ENCODE measurements around the gene GARIN5B. TPM values are rescaled to one million over a fixed set of nuclear protein-coding genes. Genes with fewer than 3 reads are reported as not detected.

The GARIN5B gene
- total RNA-seq, 1 donor from 2014 or later, result not detected

DNA sequence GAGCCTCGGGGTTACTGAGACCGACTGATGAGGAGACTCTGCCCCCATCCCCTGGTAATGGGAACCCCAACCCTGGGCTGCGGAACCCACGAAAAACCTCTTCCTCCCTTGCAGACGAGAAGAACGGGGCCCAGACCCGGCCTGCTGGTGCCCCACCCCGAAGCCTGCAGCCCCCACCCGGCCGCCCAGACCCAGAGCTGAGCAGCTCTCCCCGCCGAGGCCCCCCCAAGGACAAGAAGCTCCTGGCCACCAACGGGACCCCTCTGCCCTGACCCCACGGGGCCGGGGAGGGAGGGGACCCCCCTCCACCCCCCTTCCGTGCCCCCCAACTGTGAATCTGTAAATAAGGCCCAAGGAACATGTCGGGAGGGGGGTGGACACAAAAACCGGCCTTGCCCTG, 51.3 kb downstream of the GARIN5B start:
- Histone ChIP-seq H3K4me1 (no peaks in the 10 kb centered on the region), H3K9me3 (replicated peaks) (peaks cover 5% of the 10 kb centered on the region), H3K27ac (replicated peaks) (no peak overlapping the region), H3K36me3 (no peaks in the 10 kb centered on the region), H3K27me3 (ENCODE audit: low read depth) (no peaks in the 10 kb centered on the region), H3K4me3 (no peak overlapping the region)
- no peak for DNase-seq
- TF ChIP-seq, protein P1, sequence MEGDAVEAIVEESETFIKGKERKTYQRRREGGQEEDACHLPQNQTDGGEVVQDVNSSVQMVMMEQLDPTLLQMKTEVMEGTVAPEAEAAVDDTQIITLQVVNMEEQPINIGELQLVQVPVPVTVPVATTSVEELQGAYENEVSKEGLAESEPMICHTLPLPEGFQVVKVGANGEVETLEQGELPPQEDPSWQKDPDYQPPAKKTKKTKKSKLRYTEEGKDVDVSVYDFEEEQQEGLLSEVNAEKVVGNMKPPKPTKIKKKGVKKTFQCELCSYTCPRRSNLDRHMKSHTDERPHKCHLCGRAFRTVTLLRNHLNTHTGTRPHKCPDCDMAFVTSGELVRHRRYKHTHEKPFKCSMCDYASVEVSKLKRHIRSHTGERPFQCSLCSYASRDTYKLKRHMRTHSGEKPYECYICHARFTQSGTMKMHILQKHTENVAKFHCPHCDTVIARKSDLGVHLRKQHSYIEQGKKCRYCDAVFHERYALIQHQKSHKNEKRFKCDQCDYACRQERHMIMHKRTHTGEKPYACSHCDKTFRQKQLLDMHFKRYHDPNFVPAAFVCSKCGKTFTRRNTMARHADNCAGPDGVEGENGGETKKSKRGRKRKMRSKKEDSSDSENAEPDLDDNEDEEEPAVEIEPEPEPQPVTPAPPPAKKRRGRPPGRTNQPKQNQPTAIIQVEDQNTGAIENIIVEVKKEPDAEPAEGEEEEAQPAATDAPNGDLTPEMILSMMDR (IDR thresholded peaks at IDR 0.05; ENCODE audit: borderline replicate concordance), result no peak
- intact Hi-C loops (cut with micrococcal nuclease), result no loop called here

DNA sequence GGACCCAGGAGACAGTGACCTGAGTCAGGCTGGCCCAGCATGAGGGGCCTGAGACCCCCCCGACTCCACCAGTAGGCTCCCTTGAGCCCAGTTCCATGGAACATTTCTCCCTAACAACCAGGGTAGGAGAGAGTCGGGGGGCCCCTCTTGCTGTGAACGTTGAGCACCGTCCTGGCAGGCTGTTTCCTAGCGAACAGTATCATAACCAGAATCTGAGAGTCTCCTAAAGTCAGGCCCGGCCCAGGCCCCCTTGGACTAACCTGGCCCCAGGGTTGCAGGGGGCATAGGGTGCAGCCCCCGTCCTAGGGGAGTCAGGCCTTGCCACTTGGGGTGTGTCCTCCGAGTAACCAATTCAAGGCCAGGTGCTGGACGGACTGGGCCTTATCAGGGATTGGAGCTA, 51.7 kb downstream of the GARIN5B start:
- Histone ChIP-seq H3K27me3 (ENCODE audit: low read depth) (no peaks in the 10 kb centered on the region), H3K9me3 (replicated peaks) (peaks cover 5% of the 10 kb centered on the region), H3K4me3 (no peak overlapping the region), H3K4me1 (no peaks in the 10 kb centered on the region), H3K36me3 (no peaks in the 10 kb centered on the region), H3K27ac (replicated peaks) (no peak overlapping the region)
- TF ChIP-seq, protein P1 (IDR thresholded peaks at IDR 0.05; ENCODE audit: borderline replicate concordance), result no peak
- intact Hi-C loops (cut with micrococcal nuclease), result no loop called here
- no peak for DNase-seq

DNA sequence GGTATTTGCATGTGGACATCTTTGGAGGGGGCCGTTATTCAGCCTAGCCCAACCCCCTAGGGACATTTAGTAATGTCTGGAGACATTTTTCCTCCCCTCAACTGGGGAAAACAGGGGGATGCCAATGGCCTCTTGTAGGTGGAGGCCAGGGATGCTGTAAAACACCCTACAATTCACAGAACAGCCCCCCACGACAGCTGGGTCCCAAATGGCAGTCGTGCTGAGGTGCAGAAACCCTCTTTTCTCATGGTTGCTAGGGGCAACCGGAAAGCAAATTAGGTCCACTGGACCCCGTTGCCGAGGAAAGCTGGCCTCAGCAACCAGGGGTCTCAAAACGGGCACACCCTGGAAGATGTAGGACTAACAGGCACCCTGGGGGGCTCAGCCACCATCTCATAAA, 52.6 kb downstream of the GARIN5B start:
- H3K4me1 ChIP-seq, result no peaks in the 10 kb centered on the region
- TF ChIP-seq, protein P1 (IDR thresholded peaks at IDR 0.05; ENCODE audit: borderline replicate concordance), result no peak
- intact Hi-C loops (cut with micrococcal nuclease), result no loop called here
- no peaks in the 10 kb centered on the region for H3K36me3 ChIP-seq
- peaks cover 5% of the 10 kb centered on the region for H3K9me3 ChIP-seq (replicated peaks)
- H3K27ac ChIP-seq (replicated peaks), result no peak overlapping the region
- no peak for DNase-seq
- H3K4me3 ChIP-seq, result no peak overlapping the region
- no peaks in the 10 kb centered on the region for H3K27me3 ChIP-seq (ENCODE audit: low read depth)

DNA sequence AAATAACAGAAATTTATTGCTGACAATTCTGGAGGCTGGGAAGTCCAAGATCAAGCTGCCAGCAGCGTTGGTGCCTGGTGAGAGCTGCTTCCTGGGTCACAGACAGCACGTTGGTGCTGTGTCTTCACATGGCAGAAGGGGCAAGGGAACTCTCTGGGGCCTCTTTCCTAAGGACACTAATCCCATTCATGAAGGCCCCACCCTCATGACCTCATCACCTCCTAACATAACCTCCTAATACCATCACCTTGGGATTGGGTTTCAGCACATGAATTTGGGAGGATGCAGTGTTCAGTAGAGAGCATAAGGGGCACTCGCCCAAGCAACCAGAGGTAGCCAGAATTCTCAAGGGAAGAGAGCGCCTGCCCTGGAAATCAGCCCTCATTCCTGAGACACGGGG, 53.6 kb downstream of the GARIN5B start:
- no peak overlapping the region for H3K27ac ChIP-seq (replicated peaks)
- no peaks in the 10 kb centered on the region for H3K36me3 ChIP-seq
- H3K27me3 ChIP-seq (ENCODE audit: low read depth), result no peaks in the 10 kb centered on the region
- no peak overlapping the region for H3K4me3 ChIP-seq
- DNase-seq, result no peak
- intact Hi-C loops (cut with micrococcal nuclease), result no loop called here
- H3K9me3 ChIP-seq (replicated peaks), result peaks cover 5% of the 10 kb centered on the region
- TF ChIP-seq, protein P1 (IDR thresholded peaks at IDR 0.05; ENCODE audit: borderline replicate concordance), result no peak
- H3K4me1 ChIP-seq, result no peaks in the 10 kb centered on the region

DNA sequence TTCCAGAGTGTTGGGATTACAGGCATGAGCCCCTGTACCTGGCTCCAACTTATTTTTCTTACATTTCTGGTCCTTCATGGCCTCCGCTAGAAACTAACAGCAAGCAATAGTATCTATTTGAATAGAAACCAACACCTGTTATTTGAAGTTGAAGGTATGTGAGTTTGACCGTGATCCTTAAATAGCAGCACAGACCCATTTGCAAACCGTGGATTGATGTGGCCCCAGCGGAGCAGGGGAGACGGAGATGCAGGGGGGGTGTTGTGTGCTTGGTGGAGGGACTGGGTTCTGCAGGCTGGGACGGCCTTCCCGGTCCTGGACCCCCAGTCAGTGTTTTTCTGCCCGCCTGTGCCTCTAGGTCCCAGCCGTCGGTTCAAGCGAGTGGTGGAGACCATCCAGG, 54.8 kb downstream of the GARIN5B start:
- Histone ChIP-seq H3K9me3 (replicated peaks) (peaks cover 5% of the 10 kb centered on the region), H3K4me1 (no peaks in the 10 kb centered on the region), H3K27ac (replicated peaks) (no peak overlapping the region), H3K4me3 (no peak overlapping the region), H3K36me3 (no peaks in the 10 kb centered on the region), H3K27me3 (ENCODE audit: low read depth) (no peaks in the 10 kb centered on the region)
- no peak for DNase-seq
- intact Hi-C loops (cut with micrococcal nuclease), result no loop called here
- TF ChIP-seq, protein P1 (IDR thresholded peaks at IDR 0.05; ENCODE audit: borderline replicate concordance), result no peak

DNA sequence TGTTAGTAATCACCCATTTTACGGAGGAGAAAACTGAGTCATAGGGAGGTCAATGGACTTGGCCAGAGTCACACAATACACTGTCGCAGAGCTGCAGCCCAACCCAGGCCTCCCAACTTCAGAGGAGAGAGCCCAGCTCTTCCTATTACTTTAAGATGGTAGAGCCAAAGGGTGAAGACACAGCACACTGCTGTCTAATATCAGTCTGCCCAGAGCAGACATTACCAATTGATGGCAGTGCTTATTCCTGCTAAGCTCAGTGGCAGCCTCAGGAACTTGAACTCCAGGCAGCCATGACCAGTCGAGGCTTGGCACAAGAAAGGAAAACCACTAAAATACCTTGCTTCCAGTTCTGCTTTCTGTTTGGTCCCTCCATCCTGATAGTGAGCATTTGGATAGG, 56.3 kb downstream of the GARIN5B start:
- TF ChIP-seq, protein P1 (IDR thresholded peaks at IDR 0.05; ENCODE audit: borderline replicate concordance), result no peak
- Histone ChIP-seq H3K27ac (replicated peaks) (no peak overlapping the region), H3K27me3 (ENCODE audit: low read depth) (no peaks in the 10 kb centered on the region), H3K4me3 (no peak overlapping the region), H3K4me1 (peaks cover under 1% of the 10 kb centered on the region), H3K36me3 (no peaks in the 10 kb centered on the region), H3K9me3 (replicated peaks) (peaks cover 5% of the 10 kb centered on the region)
- DNase-seq, result no peak
- intact Hi-C loops (cut with micrococcal nuclease), result no loop called here

All from left ventricle myocardium inferior (tissue), 1 donor.